Omental fat pad (tissue), 4 donors: ENCODE measurements around the gene ZFX. TPM values are rescaled to one million over a fixed set of nuclear protein-coding genes. Genes with fewer than 3 reads are reported as not detected.

Experiments used
- ATAC-seq: fragments of 150-250 bp; one replicate; pipeline ENCODE4 v1.9.1; 2016; ENCODE audit warnings: mild to moderate bottlenecking, moderate library complexity; ENCODE audit not compliant: low FRiP score
- DNase-seq: peaks from one replicate; pipeline ENCODE4 v3.0.0-alpha.2; 2019; ENCODE audit warnings: low spot score
- CTCF ChIP-seq, 3 donors: fragments of 450-650 bp; IDR thresholded peaks; one replicate each; pipeline ENCODE4 v1.5.1; 2016 to 2017; ENCODE audit warnings: antibody characterized with exemption in 3 of 3, mild to moderate bottlenecking in 3 of 3, moderate library complexity in 2 of 3
- total RNA-seq, 4 donors: library from RNA; depleted of rRNA; stranded (reverse); fragments of >200 nt; gene quantifications; one replicate each; pipeline ENCODE4 v1.1.0, GENCODE V29; 2016

ZFX gene
- total RNA-seq, 4 donors from 2014 or later, result 40.4 to 78.2 (median 44.9) TPM

GRCh38 chrX:24231641-24232179 lies 82.2 kb downstream of the ZFX start:
- DNase-seq (no peak), ATAC-seq (no peak)
- no peak for TF ChIP-seq CTCF (IDR thresholded peaks at IDR 0.05)

- no peak for ATAC-seq
- no peak for TF ChIP-seq CTCF (IDR thresholded peaks at IDR 0.05)
- DNase-seq, result no peak
Measured at GRCh38 chrX:24232796-24233195, 83.3 kb downstream of the ZFX start.

GRCh38 chrX:24235084-24235710 lies 85.7 kb downstream of the ZFX start:
- TF ChIP-seq CTCF (IDR thresholded peaks at IDR 0.05), result no peak
- DNase-seq (no peak), ATAC-seq (no peak)

- TF ChIP-seq CTCF (IDR thresholded peaks at IDR 0.05), result no peak
- ATAC-seq, result no peak
Measured at GRCh38 chrX:24241822-24242648, 92.5 kb downstream of the ZFX start.

GRCh38 chrX:24242649-24243175 lies 93.2 kb downstream of the ZFX start:
- DNase-seq, result no peak
- no peak for TF ChIP-seq CTCF (IDR thresholded peaks at IDR 0.05)
- no peak for ATAC-seq

More at GRCh38 chrX:24241822-24242648, 92.5 kb downstream of the ZFX start:
- DNase-seq, result no peak

- DNase-seq, result no peak
- no peak for TF ChIP-seq CTCF (IDR thresholded peaks at IDR 0.05)
- ATAC-seq, result no peak
Measured at GRCh38 chrX:24243188-24243587, 93.7 kb downstream of the ZFX start.
